GM20000 (cell line): ENCODE data around the gene ITGB5.

ENCODE experiments used
- DNase-seq: peaks from one replicate; pipeline ENCODE4 v3.0.0; 2012; ENCODE audit warnings: low spot score
- TF ChIP-seq, protein P1 (sequence below): IDR thresholded peaks from 2 replicates; pipeline ENCODE4 v1.5.1; 2012; ENCODE audit warnings: mild to moderate bottlenecking, control low read depth; ENCODE audit errors: extremely low read depth, missing control alignments

ITGB5 gene

DNA sequence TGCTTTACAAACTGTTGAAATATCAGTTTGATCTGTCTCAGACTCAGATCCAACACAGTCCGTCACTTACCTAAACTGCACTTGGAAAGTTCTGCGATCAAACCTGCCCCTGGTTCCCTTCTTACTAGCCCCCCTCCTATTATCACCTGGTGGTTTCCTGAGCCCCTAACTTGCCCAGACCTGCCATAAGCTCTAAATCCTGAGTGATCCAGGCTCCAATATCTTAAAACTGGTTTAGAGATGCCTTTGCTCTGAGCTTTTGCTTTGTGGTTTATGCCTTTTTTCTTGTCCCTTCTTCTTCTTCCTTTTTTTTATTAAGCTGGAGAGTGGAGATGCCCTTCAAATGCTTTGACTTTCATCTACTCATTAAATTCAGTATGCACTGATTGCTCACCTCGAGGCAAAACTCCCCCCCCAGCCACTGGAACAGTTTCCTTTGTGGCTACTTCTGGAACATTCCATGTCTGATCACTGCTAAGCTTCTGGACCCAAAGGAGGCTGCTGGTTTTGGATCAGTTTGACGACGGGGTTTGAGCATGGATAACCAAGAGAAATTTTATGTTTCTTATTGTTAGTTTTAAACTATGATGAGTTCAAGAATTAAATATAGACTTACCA, 3.5 kb upstream of the ITGB5 start:
- no peak for DNase-seq
- TF ChIP-seq, protein P1, sequence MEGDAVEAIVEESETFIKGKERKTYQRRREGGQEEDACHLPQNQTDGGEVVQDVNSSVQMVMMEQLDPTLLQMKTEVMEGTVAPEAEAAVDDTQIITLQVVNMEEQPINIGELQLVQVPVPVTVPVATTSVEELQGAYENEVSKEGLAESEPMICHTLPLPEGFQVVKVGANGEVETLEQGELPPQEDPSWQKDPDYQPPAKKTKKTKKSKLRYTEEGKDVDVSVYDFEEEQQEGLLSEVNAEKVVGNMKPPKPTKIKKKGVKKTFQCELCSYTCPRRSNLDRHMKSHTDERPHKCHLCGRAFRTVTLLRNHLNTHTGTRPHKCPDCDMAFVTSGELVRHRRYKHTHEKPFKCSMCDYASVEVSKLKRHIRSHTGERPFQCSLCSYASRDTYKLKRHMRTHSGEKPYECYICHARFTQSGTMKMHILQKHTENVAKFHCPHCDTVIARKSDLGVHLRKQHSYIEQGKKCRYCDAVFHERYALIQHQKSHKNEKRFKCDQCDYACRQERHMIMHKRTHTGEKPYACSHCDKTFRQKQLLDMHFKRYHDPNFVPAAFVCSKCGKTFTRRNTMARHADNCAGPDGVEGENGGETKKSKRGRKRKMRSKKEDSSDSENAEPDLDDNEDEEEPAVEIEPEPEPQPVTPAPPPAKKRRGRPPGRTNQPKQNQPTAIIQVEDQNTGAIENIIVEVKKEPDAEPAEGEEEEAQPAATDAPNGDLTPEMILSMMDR: no peak

DNA sequence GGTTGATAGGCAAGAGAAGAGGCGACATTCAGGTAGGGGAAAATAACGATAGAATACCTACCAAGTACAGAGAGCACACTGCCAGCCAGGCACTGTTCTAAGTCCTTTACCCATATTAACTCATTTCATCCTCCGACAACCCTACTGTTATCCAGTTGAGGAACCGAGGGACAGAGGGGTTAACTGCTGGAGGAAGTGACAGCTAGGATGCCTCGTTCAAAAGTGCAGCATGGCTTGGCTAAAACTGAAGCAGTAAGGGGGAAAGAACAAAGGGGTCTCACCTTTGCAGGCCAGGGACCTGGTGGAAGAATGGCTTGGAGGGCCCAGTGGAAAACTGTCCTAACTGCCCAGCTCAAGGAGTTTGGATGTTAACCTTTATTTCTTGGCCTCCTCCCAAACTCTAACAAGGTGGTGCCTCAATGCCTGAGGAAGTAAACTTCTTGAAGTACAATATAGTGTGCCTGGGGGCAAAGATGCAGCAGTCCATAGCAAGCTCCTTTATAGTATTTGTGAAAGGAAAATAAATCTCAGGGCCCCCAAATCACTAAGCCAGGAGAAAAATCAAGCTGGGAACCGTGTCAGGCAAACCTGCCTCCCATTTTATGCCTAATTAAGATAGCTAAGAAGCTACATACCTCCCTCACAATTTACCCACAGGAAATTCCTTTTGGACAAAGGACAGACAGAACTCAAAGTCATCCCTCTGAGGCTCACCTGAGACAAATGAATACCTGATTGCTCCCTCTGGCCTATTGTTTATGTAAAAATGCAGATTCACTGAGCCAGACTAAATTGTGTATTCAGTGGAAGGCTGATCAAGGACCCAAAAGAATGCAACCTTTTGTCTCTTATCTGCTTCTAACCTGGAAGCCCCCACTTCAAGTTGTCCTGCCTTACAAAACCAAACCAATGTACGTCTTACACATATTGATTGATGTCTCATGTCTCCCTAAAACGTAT, 1.6 kb upstream of the ITGB5 start:
- TF ChIP-seq, protein P1: no peak
- DNase-seq: no peak

DNA sequence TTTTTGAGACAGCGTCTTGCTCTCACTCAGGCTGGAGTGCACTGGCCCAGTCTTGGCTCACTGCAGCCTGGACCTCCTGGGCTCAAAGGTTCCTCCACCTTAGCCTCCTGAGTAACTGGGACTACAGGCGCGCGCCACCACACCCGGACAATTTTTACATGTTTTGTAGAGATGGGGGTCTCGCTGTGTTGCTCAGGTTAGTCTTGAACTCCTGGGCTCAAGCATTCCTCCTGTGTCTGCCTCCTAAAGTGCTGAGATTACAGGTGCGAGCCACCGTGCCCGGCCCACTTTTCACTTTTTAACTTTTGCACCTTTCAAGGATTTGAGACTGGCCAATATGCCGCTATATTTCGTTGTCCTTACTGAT, 750 bp upstream of the ITGB5 start:
- TF ChIP-seq, protein P1: no peak

DNA sequence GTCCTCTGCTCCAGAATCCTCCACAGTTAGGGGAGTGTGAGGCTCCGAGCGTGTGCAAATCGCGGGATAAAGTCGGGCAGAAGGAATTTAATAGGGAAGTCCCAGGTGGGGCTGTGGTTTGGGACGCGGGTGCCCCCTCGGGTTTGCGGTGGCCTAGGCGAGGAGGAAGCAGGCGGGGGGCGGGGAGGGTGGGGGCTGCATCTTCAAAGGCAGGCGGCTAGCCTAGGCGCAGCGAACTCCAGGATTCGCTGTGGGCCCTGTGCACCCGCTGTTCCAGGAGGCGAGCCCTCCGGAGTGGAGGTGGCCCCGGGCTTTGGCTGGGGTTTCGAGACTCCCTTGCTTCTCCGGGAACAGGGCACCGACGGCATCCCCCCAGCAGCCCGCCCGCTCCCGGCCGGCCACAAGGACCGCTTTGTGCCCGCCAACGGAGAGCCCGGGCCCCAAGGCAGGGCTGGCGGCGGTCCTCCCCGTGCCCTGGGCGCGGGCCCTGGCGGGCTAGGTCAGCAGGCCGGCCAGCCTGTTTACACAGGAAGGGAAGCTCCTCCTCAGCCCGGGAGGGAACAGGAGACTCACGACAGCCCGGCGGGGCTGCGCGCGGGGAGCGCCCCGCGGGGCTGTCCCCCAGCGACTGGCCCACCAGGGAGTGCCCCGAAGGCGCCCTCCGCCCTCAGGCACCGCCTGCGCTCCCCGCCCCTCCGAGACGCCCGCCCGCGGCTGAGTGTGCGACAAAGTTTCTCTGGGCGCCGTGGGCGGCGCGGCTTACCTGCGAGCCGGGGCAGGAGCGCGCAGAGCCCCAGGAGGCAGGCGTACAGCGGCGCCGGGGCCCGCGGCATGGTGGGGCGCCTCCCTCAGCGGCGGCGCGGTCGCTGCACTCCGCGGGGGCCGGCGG, 753 bp downstream of the ITGB5 start:
- DNase-seq: peak; percentile 78
- TF ChIP-seq, protein P1: no peak

More for the DNA sequence above, 750 bp upstream of the ITGB5 start:
- DNase-seq: no peak

DNA sequence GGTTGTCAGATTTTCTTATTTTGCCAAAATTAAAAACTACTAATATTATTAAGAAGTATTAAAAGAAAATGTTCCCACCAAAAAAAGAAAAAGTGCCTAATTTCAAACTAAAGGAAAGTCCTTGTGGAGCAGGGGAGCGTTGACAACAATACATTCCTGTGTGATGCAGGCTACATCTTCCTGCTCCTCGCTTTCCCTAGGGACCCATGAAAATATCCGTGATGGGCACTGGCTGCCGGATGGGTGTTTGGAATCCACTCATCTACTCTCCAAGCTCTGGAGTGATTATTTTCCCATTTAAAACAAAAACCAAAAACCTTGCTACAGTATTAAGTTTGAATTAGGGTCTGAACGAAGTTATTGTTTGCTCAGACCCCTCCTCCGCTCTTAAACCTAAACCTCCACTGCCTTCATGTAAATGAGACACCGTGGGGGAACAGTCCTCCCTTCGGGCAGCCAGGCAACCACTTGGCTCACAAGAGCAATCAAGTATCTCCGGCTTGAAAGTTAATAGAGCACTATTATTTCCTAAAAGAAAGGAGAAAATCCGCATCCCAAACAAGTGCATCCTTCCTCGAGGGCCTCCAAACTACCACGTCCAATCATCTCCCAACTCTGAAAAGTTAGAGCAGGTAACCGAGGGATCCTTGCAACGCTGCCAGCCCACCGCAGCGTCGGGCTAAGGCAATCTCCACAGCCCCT, 1.5 kb downstream of the ITGB5 start:
- TF ChIP-seq, protein P1: no peak
- no peak for DNase-seq

DNA sequence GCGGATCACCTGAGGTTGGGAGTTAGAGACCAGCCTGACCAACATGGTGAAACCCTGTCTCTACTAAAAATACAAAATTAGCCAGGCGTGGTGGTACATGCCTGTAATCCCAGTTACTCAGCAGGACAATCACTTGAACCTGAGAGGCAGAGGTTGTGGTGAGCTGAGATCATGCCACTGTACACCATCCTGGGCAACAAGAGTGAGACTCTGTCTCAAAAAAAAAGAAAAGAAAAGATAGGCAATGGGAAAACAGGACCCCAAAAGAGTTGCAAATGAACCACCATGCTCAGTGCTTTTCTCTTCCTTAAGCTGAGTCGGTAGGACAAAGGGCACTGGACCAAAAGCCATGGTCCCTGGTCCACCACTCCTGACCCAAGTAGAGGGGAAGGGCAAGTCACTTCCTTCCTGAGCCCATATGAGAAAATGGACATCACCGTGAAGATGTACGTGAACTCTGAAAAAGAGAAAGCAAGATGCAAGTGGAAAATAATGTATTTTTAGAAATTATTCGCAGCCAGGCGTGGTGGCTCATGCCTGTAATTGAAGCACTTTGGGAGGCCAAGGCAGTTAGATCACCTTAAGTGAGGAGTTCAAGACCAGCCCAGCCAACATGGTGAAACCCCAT, 2.6 kb downstream of the ITGB5 start:
- TF ChIP-seq, protein P1: no peak
- DNase-seq: no peak
